ENCODE results near the gene CDK5RAP2. TPM values are rescaled to one million over a fixed set of nuclear protein-coding genes. Genes with fewer than 3 reads are reported as not detected.

The CDK5RAP2 gene
- polyA plus RNA-seq, 1 experiment: 30.3 TPM

- CTCF ChIA-PET: interaction anchor here (0.6 to 1.0 kb wide), 2 partner anchors 51 to 114 kb away, joined by 3 to 4 read pairs; no protein-coding TSS in a partner anchor
- H3K9me3 ChIP-seq (ENCODE audit: control insufficient read depth, insufficient read depth, low read length): no peaks in the 10 kb centered on the region
- no peaks in the 10 kb centered on the region for H3K27me3 ChIP-seq (ENCODE audit: control insufficient read depth, insufficient read depth, low read length)
- no peak for DNase-seq (ENCODE audit: low read depth, low spot score)
- TF ChIP-seq, protein P1, sequence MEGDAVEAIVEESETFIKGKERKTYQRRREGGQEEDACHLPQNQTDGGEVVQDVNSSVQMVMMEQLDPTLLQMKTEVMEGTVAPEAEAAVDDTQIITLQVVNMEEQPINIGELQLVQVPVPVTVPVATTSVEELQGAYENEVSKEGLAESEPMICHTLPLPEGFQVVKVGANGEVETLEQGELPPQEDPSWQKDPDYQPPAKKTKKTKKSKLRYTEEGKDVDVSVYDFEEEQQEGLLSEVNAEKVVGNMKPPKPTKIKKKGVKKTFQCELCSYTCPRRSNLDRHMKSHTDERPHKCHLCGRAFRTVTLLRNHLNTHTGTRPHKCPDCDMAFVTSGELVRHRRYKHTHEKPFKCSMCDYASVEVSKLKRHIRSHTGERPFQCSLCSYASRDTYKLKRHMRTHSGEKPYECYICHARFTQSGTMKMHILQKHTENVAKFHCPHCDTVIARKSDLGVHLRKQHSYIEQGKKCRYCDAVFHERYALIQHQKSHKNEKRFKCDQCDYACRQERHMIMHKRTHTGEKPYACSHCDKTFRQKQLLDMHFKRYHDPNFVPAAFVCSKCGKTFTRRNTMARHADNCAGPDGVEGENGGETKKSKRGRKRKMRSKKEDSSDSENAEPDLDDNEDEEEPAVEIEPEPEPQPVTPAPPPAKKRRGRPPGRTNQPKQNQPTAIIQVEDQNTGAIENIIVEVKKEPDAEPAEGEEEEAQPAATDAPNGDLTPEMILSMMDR (IDR thresholded peaks at IDR 0.05; ENCODE audit: low read depth, low read length): no peak
- no peak overlapping the region for H3K27ac ChIP-seq (ENCODE audit: low read depth, low read length)
- H3K4me3 ChIP-seq (ENCODE audit: low read depth, low read length): no peak overlapping the region
- POLR2A ChIA-PET: no interaction called here
Observed at GRCh38 chr9:120480707-120481106, 99.3 kb downstream of the CDK5RAP2 start.

- H3K27me3 ChIP-seq (ENCODE audit: control insufficient read depth, insufficient read depth, low read length): no peaks in the 10 kb centered on the region
- no peak overlapping the region for H3K27ac ChIP-seq (ENCODE audit: low read depth, low read length)
- H3K9me3 ChIP-seq (ENCODE audit: control insufficient read depth, insufficient read depth, low read length): no peaks in the 10 kb centered on the region
- H3K4me3 ChIP-seq (ENCODE audit: low read depth, low read length): no peak overlapping the region
- CTCF ChIA-PET: interaction anchor here (0.8 to 4.0 kb wide), 35 partner anchors 8 to 922 kb away, joined by 3 to 37 read pairs (median 7); no protein-coding TSS in a partner anchor
- POLR2A ChIA-PET: interaction anchor here (1.5 kb wide), 1 partner anchor 515 kb away, joined by 4 read pairs; no protein-coding TSS in a partner anchor
- TF ChIP-seq, protein P1 (IDR thresholded peaks at IDR 0.05; ENCODE audit: low read depth, low read length): no peak
- no peak for DNase-seq (ENCODE audit: low read depth, low spot score)
Observed at GRCh38 chr9:120478208-120478607, 101.8 kb downstream of the CDK5RAP2 start.

GRCh38 chr9:120477534-120478001 is 102.4 kb downstream of the CDK5RAP2 start:
- Histone ChIP-seq H3K9me3 (ENCODE audit: control insufficient read depth, insufficient read depth, low read length) (no peaks in the 10 kb centered on the region), H3K27me3 (ENCODE audit: control insufficient read depth, insufficient read depth, low read length) (no peaks in the 10 kb centered on the region), H3K4me3 (ENCODE audit: low read depth, low read length) (no peak overlapping the region), H3K27ac (ENCODE audit: low read depth, low read length) (no peak overlapping the region)
- TF ChIP-seq, protein P1 (IDR thresholded peaks at IDR 0.05; ENCODE audit: low read depth, low read length): peak; percentile 100
- POLR2A ChIA-PET: interaction anchor here (1.1 to 1.5 kb wide), 2 partner anchors 34 to 514 kb away, joined by 4 read pairs; no protein-coding TSS in a partner anchor
- CTCF ChIA-PET: interaction anchor here (0.6 to 4.0 kb wide), 75 partner anchors 8 to 1104 kb away, joined by 3 to 37 read pairs (median 4); no protein-coding TSS in a partner anchor
- peak; percentile 83 for DNase-seq (ENCODE audit: low read depth, low spot score)

DNA sequence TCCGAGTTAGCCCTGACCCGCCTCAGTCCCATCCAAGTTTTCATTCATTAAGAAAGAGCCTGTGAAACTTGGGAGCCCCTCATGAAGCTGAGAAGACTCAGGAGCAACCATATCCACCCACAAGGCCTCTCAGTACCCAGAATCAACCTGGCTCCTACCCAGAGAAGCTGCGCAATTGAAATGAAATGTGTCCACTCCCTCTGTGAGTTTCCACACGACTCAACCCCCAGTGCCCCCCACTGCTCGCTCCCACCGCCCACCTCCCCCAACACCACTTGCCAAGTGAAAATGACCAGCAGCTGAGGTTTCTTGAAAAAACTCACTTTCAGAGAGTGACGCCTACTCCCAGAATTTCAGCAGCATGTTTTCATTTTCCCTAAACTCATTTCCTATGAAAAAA is 104.6 kb downstream of the CDK5RAP2 start:
- H3K27ac ChIP-seq (ENCODE audit: low read depth, low read length): no peak overlapping the region
- H3K27me3 ChIP-seq (ENCODE audit: control insufficient read depth, insufficient read depth, low read length): no peaks in the 10 kb centered on the region
- no peak overlapping the region for H3K4me3 ChIP-seq (ENCODE audit: low read depth, low read length)
- CTCF ChIA-PET: interaction anchor here (0.7 to 4.0 kb wide), 5 partner anchors 24 to 921 kb away, joined by 3 to 37 read pairs (median 3); no protein-coding TSS in a partner anchor
- DNase-seq (ENCODE audit: low read depth, low spot score): no peak
- no peaks in the 10 kb centered on the region for H3K9me3 ChIP-seq (ENCODE audit: control insufficient read depth, insufficient read depth, low read length)
- TF ChIP-seq, protein P1 (IDR thresholded peaks at IDR 0.05; ENCODE audit: low read depth, low read length): no peak
- POLR2A ChIA-PET: no interaction called here

- H3K27me3 ChIP-seq (ENCODE audit: control insufficient read depth, insufficient read depth, low read length): no peaks in the 10 kb centered on the region
- no peak overlapping the region for H3K4me3 ChIP-seq (ENCODE audit: low read depth, low read length)
- TF ChIP-seq, protein P1 (IDR thresholded peaks at IDR 0.05; ENCODE audit: low read depth, low read length): no peak
- H3K9me3 ChIP-seq (ENCODE audit: control insufficient read depth, insufficient read depth, low read length): no peaks in the 10 kb centered on the region
- DNase-seq (ENCODE audit: low read depth, low spot score): no peak
- H3K27ac ChIP-seq (ENCODE audit: low read depth, low read length): no peak overlapping the region
- CTCF ChIA-PET: interaction anchor here (1.0 to 4.0 kb wide), 3 partner anchors 506 to 920 kb away, joined by 3 to 37 read pairs (median 3); no protein-coding TSS in a partner anchor
- POLR2A ChIA-PET: no interaction called here
Observed at GRCh38 chr9:120474591-120475243, 105.2 kb downstream of the CDK5RAP2 start.

Data from AG04450 (cell line).